Loucy (cell line): Measurements from ENCODE around the gene CCDC28A.

Experiments used
- H2AFZ ChIP-seq: fragments of 200-600 bp; sonication (generic); 2 replicates; pipeline ENCODE4 v1.6.0; 2016; ENCODE audit warnings: antibody characterized with exemption, mild to moderate bottlenecking, low read length, moderate library complexity
- H3F3A ChIP-seq: fragments of 200-600 bp; 2 replicates; pipeline ENCODE4 v1.6.0; 2016; ENCODE audit warnings: antibody characterized with exemption, low read depth, mild to moderate bottlenecking
- H3K27me3 ChIP-seq: fragments of 200-600 bp; sonication (generic); 2 replicates; pipeline ENCODE4 v1.6.1; 2014; ENCODE audit warnings: low read length, mild to moderate bottlenecking; ENCODE audit not compliant: insufficient read depth, poor library complexity, severe bottlenecking
- H3K36me3 ChIP-seq: fragments of 200-600 bp; sonication (generic); 2 replicates; pipeline ENCODE4 v1.6.1; 2016; ENCODE audit warnings: low read length; ENCODE audit not compliant: insufficient read depth
- H3K4me1 ChIP-seq: fragments of 200-600 bp; sonication (generic); 2 replicates; pipeline ENCODE4 v1.5.1; 2014; ENCODE audit warnings: low read length, mild to moderate bottlenecking; ENCODE audit not compliant: insufficient read depth, poor library complexity, severe bottlenecking
- H3K4me2 ChIP-seq: fragments of 200-600 bp; sonication (generic); 2 replicates; pipeline ENCODE4 v1.6.0; 2014; ENCODE audit warnings: antibody characterized with exemption, low read length, low read depth, mild to moderate bottlenecking; ENCODE audit not compliant: poor library complexity, severe bottlenecking
- H3K4me3 ChIP-seq: fragments of 200-600 bp; sonication (generic); 2 replicates; pipeline ENCODE4 v1.5.1; 2014; ENCODE audit warnings: low read length, mild to moderate bottlenecking, mixed read lengths; ENCODE audit not compliant: poor library complexity, severe bottlenecking
- H3K79me2 ChIP-seq: fragments of 200-600 bp; sonication (generic); 2 replicates; pipeline ENCODE4 v1.6.1; 2014; ENCODE audit warnings: low read length; ENCODE audit not compliant: insufficient read depth
- H3K9ac ChIP-seq: fragments of 200-600 bp; sonication (generic); 2 replicates; pipeline ENCODE4 v1.6.0; 2014; ENCODE audit warnings: mild to moderate bottlenecking, low read depth, low read length, moderate library complexity; ENCODE audit not compliant: poor library complexity, severe bottlenecking
- H3K9me2 ChIP-seq: fragments of 200-600 bp; sonication (generic); replicated peaks from 2 replicates; pipeline ENCODE4 v1.6.1; 2016; ENCODE audit warnings: low read depth, low read length, mixed read lengths
- H3K9me3 ChIP-seq: fragments of 200-600 bp; sonication (generic); 2 replicates; pipeline ENCODE4 v1.6.1; 2014; ENCODE audit warnings: mild to moderate bottlenecking, antibody characterized with exemption, low read length, low read depth; ENCODE audit not compliant: insufficient read depth
- H4K20me1 ChIP-seq: fragments of 200-600 bp; sonication (generic); 2 replicates; pipeline ENCODE4 v1.6.0; 2014; ENCODE audit warnings: antibody characterized with exemption, low read length, mild to moderate bottlenecking; ENCODE audit not compliant: insufficient read depth, poor library complexity, severe bottlenecking
- CTCF ChIP-seq: fragments of 200-600 bp; sonication (generic); conservative IDR thresholded peaks from 2 replicates; pipeline ENCODE4 v1.5.1; 2014; ENCODE audit warnings: mild to moderate bottlenecking, antibody characterized with exemption, low read length
- EZH2phosphoT487 ChIP-seq: fragments of 200-600 bp; IDR thresholded peaks from 2 replicates; pipeline ENCODE4 v1.6.1; 2018; ENCODE audit warnings: antibody characterized with exemption, mild to moderate bottlenecking, moderate library complexity, borderline replicate concordance

The CCDC28A gene

GRCh38 chr6:138772596-138773176 lies 883 bp upstream of the CCDC28A start:
- peaks cover 25% of the 10 kb centered on the region for H3K79me2 ChIP-seq
- peak overlapping the region; percentile 81 for H3K4me3 ChIP-seq
- H4K20me1 ChIP-seq = no peaks in the 10 kb centered on the region
- peak overlapping the region; percentile 85 for H2AFZ ChIP-seq
- peak overlapping the region; percentile 79 for H3K9ac ChIP-seq
- H3F3A ChIP-seq = no peaks in the 10 kb centered on the region
- TF ChIP-seq EZH2phosphoT487 (no peak), CTCF (no peak)
- peak overlapping the region; percentile 84 for H3K4me2 ChIP-seq
- H3K4me1 ChIP-seq = peaks cover 31% of the 10 kb centered on the region
- H3K27me3 ChIP-seq = no peaks in the 10 kb centered on the region
- no peaks in the 10 kb centered on the region for H3K36me3 ChIP-seq
- no peaks in the 10 kb centered on the region for H3K9me2 ChIP-seq
- H3K9me3 ChIP-seq = no peaks in the 10 kb centered on the region

GRCh38 chr6:138774370-138774769 lies 801 bp downstream of the CCDC28A start:
- Histone ChIP-seq H3K27me3 (no peaks in the 10 kb centered on the region), H2AFZ (peak overlapping the region; percentile 85; the same call in 1 of the 2 replicates), H3F3A (no peaks in the 10 kb centered on the region), H3K9ac (peak overlapping the region; percentile 79), H3K36me3 (no peaks in the 10 kb centered on the region), H3K4me2 (peak overlapping the region; percentile 84), H3K79me2 (peaks cover 25% of the 10 kb centered on the region), H3K4me3 (peak overlapping the region; percentile 81), H3K9me2 (no peaks in the 10 kb centered on the region), H3K4me1 (peaks cover 23% of the 10 kb centered on the region), H4K20me1 (no peaks in the 10 kb centered on the region), H3K9me3 (no peaks in the 10 kb centered on the region)
- TF ChIP-seq EZH2phosphoT487 (no peak), CTCF (no peak)

- Histone ChIP-seq H3K4me1 (peaks cover 22% of the 10 kb centered on the region), H3K27me3 (no peaks in the 10 kb centered on the region), H3K79me2 (peaks cover 25% of the 10 kb centered on the region), H3K9ac (no peak overlapping the region), H3K36me3 (no peaks in the 10 kb centered on the region; the same call in 1 of the 2 replicates), H3K9me2 (no peaks in the 10 kb centered on the region), H2AFZ (no peak overlapping the region), H3K4me3 (no peak overlapping the region), H3K9me3 (no peaks in the 10 kb centered on the region), H3F3A (no peaks in the 10 kb centered on the region), H4K20me1 (no peaks in the 10 kb centered on the region), H3K4me2 (no peak overlapping the region)
- TF ChIP-seq EZH2phosphoT487 = no peak
- no peak for TF ChIP-seq CTCF
Observed at GRCh38 chr6:138776659-138777058, 3.1 kb downstream of the CCDC28A start.
